ENCODE data around the gene PIGBOS1.
A peak's percentile ranks its signal among the peaks of the same experiment; 100 is the strongest.
"Not testable (repeated sequence)": the region's sequence is repeated elsewhere in the genome, so short reads cannot be mapped to it uniquely, and the experiment has no call there.

The PIGBOS1 gene

DNA sequence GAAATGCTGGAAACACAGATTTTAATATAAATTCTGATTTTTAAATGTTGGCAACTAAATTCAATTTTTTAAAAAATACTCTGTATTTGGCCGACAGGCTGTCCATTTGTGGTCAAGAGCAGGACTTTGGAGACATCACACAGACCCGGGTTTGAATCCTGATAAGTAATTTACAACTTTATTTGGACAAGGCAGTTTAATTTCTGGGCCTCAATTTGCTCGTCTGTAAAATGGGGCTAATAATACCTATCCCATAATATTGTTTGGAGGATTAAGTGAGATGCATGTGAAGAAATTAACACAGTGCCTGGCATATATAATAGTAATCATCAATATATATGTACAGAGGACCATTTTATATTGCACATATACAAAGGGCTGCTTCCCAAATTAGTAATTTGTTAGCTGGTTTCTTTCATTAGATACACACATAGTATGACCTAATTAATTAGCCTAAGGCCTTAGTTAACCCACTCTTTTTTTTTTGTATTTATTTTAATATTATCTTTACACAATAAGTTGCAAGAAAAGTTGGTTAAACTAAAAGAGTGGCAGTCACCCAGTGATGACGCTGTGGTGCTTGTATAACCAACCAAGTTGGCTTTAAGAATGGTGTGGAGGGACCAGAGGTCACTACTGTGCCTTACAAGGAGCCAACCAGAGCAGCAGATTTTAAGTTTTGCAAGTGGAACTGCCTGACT lies 764 bp upstream of the PIGBOS1 start:
- Histone ChIP-seq H3K79me1 (ENCODE audit: low read depth, low read length) (peaks cover 4% of the 10 kb centered on the region), H3K27me3 (ENCODE audit: control insufficient read depth in 3 of 3, insufficient read depth in 3 of 3, low read depth in 1 of 3, low read length in 3 of 3) (no peaks in the 10 kb centered on the region), H4K8ac (ENCODE audit: low read depth, low read length) (no peak overlapping the region), H3K4ac (ENCODE audit: low read length) (no peak overlapping the region), H2BK5ac (ENCODE audit: low read length) (no peak overlapping the region), H3K18ac (ENCODE audit: low read length) (no peak overlapping the region), H2BK120ac (ENCODE audit: low read depth, low read length) (no peak overlapping the region), H4K91ac (ENCODE audit: low read depth, low read length, poor library complexity) (no peak overlapping the region), H3K9ac (ENCODE audit: low read depth, low read length, poor library complexity) (no peak overlapping the region), H3K14ac (ENCODE audit: low read length) (no peak overlapping the region), H3K4me2 (ENCODE audit: insufficient read depth, low read length, poor library complexity, severe bottlenecking) (peak overlapping the region; percentile 68), H2AK5ac (ENCODE audit: low read depth, low read length) (no peak overlapping the region), H3K23ac (ENCODE audit: low read depth, low read length, poor library complexity) (no peak overlapping the region), H3K27ac (replicated peaks; ENCODE audit: low read length) (peak overlapping the region; percentile 48), H2BK12ac (ENCODE audit: low read length) (no peak overlapping the region), H3K36me3 (replicated peaks in 1 of 2; ENCODE audit: control insufficient read depth in 2 of 2, insufficient read depth in 2 of 2, low read length in 2 of 2) (no peaks in the 10 kb centered on the region), H3K4me3 (ENCODE audit: low read length in 2 of 2) (peak overlapping the region in 1 of 2 donors; percentile 75), H3K9me3 (replicated peaks in 1 of 2; ENCODE audit: control insufficient read depth in 2 of 2, insufficient read depth in 1 of 2, low read depth in 1 of 2, low read length in 2 of 2) (no peaks in the 10 kb centered on the region), H2BK15ac (ENCODE audit: low read length) (no peak overlapping the region), H2AFZ (ENCODE audit: low read length) (peak overlapping the region; percentile 93), H3K4me1 (ENCODE audit: control insufficient read depth in 2 of 2, insufficient read depth in 1 of 2, low read depth in 1 of 2, low read length in 2 of 2) (peaks cover 2% of the 10 kb centered on the region in 2 donors)
- WGBS, 2 donors (ENCODE audit: extremely low coverage in 2 of 2, insufficient read length in 2 of 2, insufficient replicate concordance in 1 of 2), result no CpG with 5 or more reads among the region's 4 CpGs
- no peak for DNase-seq (ENCODE audit: low spot score)

DNA sequence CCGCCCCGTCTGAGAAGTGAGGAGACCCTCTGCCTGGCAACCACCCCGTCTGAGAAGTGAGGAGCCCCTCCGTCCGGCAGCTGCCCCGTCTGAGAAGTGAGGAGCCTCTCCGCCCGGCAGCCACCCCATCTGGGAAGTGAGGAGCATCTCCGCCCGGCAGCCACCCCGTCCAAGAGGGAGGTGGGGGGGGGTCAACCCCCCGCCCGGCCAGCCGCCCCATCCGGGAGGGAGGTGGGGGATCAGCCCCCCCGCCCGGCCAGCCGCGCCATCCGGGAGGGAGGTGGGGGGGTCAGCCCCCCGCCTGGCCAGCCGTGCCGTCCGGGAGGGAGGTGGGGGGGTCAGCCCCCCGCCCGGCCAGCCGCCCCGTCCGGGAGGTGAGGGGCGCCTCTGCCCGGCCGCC lies 16.1 kb downstream of the PIGBOS1 start:
- H2BK12ac ChIP-seq (ENCODE audit: low read length); H2BK15ac ChIP-seq (ENCODE audit: low read length); DNase-seq (ENCODE audit: low spot score); H4K8ac ChIP-seq (ENCODE audit: low read depth, low read length); H2BK120ac ChIP-seq (ENCODE audit: low read depth, low read length); H3K79me1 ChIP-seq (ENCODE audit: low read depth, low read length); H3K36me3 ChIP-seq (replicated peaks in 1 of 2; ENCODE audit: control insufficient read depth in 2 of 2, insufficient read depth in 2 of 2, low read length in 2 of 2); H3K4me1 ChIP-seq (ENCODE audit: control insufficient read depth in 2 of 2, insufficient read depth in 1 of 2, low read depth in 1 of 2, low read length in 2 of 2); H3K18ac ChIP-seq (ENCODE audit: low read length); H2AK5ac ChIP-seq (ENCODE audit: low read depth, low read length); H3K4ac ChIP-seq (ENCODE audit: low read length); H2AFZ ChIP-seq (ENCODE audit: low read length); H3K14ac ChIP-seq (ENCODE audit: low read length); H3K27ac ChIP-seq (replicated peaks; ENCODE audit: low read length); H3K4me2 ChIP-seq (ENCODE audit: insufficient read depth, low read length, poor library complexity, severe bottlenecking); H3K4me3 ChIP-seq (ENCODE audit: low read length in 2 of 2); H2BK5ac ChIP-seq (ENCODE audit: low read length); H3K27me3 ChIP-seq (ENCODE audit: control insufficient read depth in 3 of 3, insufficient read depth in 3 of 3, low read depth in 1 of 3, low read length in 3 of 3); H4K91ac ChIP-seq (ENCODE audit: low read depth, low read length, poor library complexity); H3K9ac ChIP-seq (ENCODE audit: low read depth, low read length, poor library complexity); H3K9me3 ChIP-seq (replicated peaks in 1 of 2; ENCODE audit: control insufficient read depth in 2 of 2, insufficient read depth in 1 of 2, low read depth in 1 of 2, low read length in 2 of 2); H3K23ac ChIP-seq (ENCODE audit: low read depth, low read length, poor library complexity): not testable (repeated sequence)
- WGBS, 2 donors (ENCODE audit: extremely low coverage in 2 of 2, insufficient read length in 2 of 2, insufficient replicate concordance in 1 of 2), result no CpG with 5 or more reads among the region's 32 CpGs

DNA sequence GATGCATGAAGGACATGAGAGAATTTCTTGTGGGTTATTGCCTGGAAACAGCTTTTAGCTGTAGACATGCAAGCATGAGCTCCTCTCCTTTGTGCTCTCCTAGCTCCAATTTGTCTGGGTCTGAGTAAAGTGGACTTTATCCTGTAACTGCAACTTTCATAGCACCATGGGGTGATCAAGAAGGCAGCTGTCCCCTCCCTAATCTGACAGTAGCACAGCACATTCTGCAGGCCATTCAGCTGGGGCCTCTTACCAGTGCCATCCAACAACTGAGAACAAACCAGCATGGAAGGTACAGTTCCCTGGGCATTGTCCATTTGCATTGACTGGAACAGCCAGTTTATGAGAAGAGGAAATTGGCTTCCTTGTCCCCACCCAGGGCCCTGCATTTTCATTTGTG lies 21.6 kb downstream of the PIGBOS1 start:
- no peak overlapping the region for H4K8ac ChIP-seq (ENCODE audit: low read depth, low read length)
- H2BK5ac ChIP-seq (ENCODE audit: low read length), result no peak overlapping the region
- H2BK12ac ChIP-seq (ENCODE audit: low read length), result no peak overlapping the region
- no peak overlapping the region for H3K27ac ChIP-seq (replicated peaks; ENCODE audit: low read length)
- H3K79me1 ChIP-seq (ENCODE audit: low read depth, low read length), result no peaks in the 10 kb centered on the region
- peaks cover 0 to 2% of the 10 kb centered on the region in 2 donors for H3K9me3 ChIP-seq (replicated peaks in 1 of 2; ENCODE audit: control insufficient read depth in 2 of 2, insufficient read depth in 1 of 2, low read depth in 1 of 2, low read length in 2 of 2)
- H3K18ac ChIP-seq (ENCODE audit: low read length), result no peak overlapping the region
- no peak overlapping the region for H2BK120ac ChIP-seq (ENCODE audit: low read depth, low read length)
- H2BK15ac ChIP-seq (ENCODE audit: low read length), result no peak overlapping the region
- H2AK5ac ChIP-seq (ENCODE audit: low read depth, low read length), result no peak overlapping the region
- no peaks in the 10 kb centered on the region for H3K4me1 ChIP-seq (ENCODE audit: control insufficient read depth in 2 of 2, insufficient read depth in 1 of 2, low read depth in 1 of 2, low read length in 2 of 2)
- H2AFZ ChIP-seq (ENCODE audit: low read length), result no peak overlapping the region
- H3K4me3 ChIP-seq (ENCODE audit: low read length in 2 of 2), result no peak overlapping the region
- no peaks in the 10 kb centered on the region for H3K27me3 ChIP-seq (ENCODE audit: control insufficient read depth in 3 of 3, insufficient read depth in 3 of 3, low read depth in 1 of 3, low read length in 3 of 3)
- H3K4ac ChIP-seq (ENCODE audit: low read length), result no peak overlapping the region
- no peak overlapping the region for H3K9ac ChIP-seq (ENCODE audit: low read depth, low read length, poor library complexity)
- no peaks in the 10 kb centered on the region for H3K36me3 ChIP-seq (replicated peaks in 1 of 2; ENCODE audit: control insufficient read depth in 2 of 2, insufficient read depth in 2 of 2, low read length in 2 of 2)
- H3K14ac ChIP-seq (ENCODE audit: low read length), result no peak overlapping the region
- no peak for DNase-seq (ENCODE audit: low spot score)
- no peak overlapping the region for H3K4me2 ChIP-seq (ENCODE audit: insufficient read depth, low read length, poor library complexity, severe bottlenecking)
- H3K23ac ChIP-seq (ENCODE audit: low read depth, low read length, poor library complexity), result no peak overlapping the region
- H4K91ac ChIP-seq (ENCODE audit: low read depth, low read length, poor library complexity), result no peak overlapping the region

DNA sequence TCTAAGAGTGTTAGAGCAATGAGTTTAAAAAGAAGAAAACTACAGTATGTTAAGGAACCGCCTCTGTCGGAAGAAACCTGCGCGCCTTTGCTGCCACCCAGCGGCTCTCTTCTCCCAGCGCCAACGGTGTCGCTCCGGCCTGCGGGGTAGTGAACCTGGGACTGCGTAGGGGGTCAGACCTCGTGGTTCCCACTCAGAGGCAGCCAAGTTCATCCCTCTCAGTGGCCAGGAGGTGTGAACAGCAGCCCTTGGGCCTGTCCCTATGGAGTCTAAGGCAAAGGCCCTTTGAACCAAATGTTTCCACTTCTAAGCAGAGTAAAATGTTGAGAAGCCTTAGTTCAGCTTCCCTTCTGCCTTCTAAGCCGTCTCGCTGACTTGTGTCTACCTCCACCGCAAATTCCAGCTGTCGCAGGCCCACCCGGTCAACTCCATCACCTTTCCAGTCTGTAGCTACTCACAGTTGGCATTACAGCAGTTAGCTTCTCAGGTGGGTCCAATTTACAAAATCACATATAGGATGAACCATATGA lies 28.3 kb downstream of the PIGBOS1 start:
- H3K9me3 ChIP-seq (replicated peaks in 1 of 2; ENCODE audit: control insufficient read depth in 2 of 2, insufficient read depth in 1 of 2, low read depth in 1 of 2, low read length in 2 of 2), result no peaks in the 10 kb centered on the region
- no peak overlapping the region for H3K4me2 ChIP-seq (ENCODE audit: insufficient read depth, low read length, poor library complexity, severe bottlenecking)
- H3K4me1 ChIP-seq (ENCODE audit: control insufficient read depth in 2 of 2, insufficient read depth in 1 of 2, low read depth in 1 of 2, low read length in 2 of 2), result peaks cover 3 to 5% of the 10 kb centered on the region in 2 donors
- no peak overlapping the region for H3K27ac ChIP-seq (replicated peaks; ENCODE audit: low read length)
- H2AK5ac ChIP-seq (ENCODE audit: low read depth, low read length), result no peak overlapping the region
- peak; percentile 66 for DNase-seq (ENCODE audit: low spot score)
- H3K23ac ChIP-seq (ENCODE audit: low read depth, low read length, poor library complexity), result no peak overlapping the region
- no peak overlapping the region for H2BK120ac ChIP-seq (ENCODE audit: low read depth, low read length)
- no peak overlapping the region for H3K18ac ChIP-seq (ENCODE audit: low read length)
- H3K4ac ChIP-seq (ENCODE audit: low read length), result no peak overlapping the region
- no peaks in the 10 kb centered on the region for H3K36me3 ChIP-seq (replicated peaks in 1 of 2; ENCODE audit: control insufficient read depth in 2 of 2, insufficient read depth in 2 of 2, low read length in 2 of 2)
- peak overlapping the region in 1 of 2 donors; percentile 58 for H3K4me3 ChIP-seq (ENCODE audit: low read length in 2 of 2)
- peak overlapping the region; percentile 17 for H4K8ac ChIP-seq (ENCODE audit: low read depth, low read length)
- H2BK5ac ChIP-seq (ENCODE audit: low read length), result no peak overlapping the region
- no CpG with 5 or more reads among the region's 17 CpGs for WGBS, 2 donors (ENCODE audit: extremely low coverage in 2 of 2, insufficient read length in 2 of 2, insufficient replicate concordance in 1 of 2)
- peak overlapping the region; percentile 91 for H2AFZ ChIP-seq (ENCODE audit: low read length)
- no peaks in the 10 kb centered on the region for H3K27me3 ChIP-seq (ENCODE audit: control insufficient read depth in 3 of 3, insufficient read depth in 3 of 3, low read depth in 1 of 3, low read length in 3 of 3)
- H2BK12ac ChIP-seq (ENCODE audit: low read length), result no peak overlapping the region
- H3K9ac ChIP-seq (ENCODE audit: low read depth, low read length, poor library complexity), result no peak overlapping the region
- H2BK15ac ChIP-seq (ENCODE audit: low read length), result no peak overlapping the region
- no peak overlapping the region for H4K91ac ChIP-seq (ENCODE audit: low read depth, low read length, poor library complexity)
- no peak overlapping the region for H3K14ac ChIP-seq (ENCODE audit: low read length)
- H3K79me1 ChIP-seq (ENCODE audit: low read depth, low read length), result no peaks in the 10 kb centered on the region

Data from neuronal stem cell (in vitro differentiated cells).